GM12878 (cell line): Measurements from ENCODE around the gene HOTAIR. TPM values are rescaled to one million over a fixed set of nuclear protein-coding genes. Genes with fewer than 3 reads are reported as not detected.

Source experiments
- ATAC-seq: fragments of 200-7000 bp; cut with Tn5 transposase; 3 replicates; pipeline ENCODE4 v1.9.1; 2020; ENCODE audit warnings: mild to moderate bottlenecking, moderate library complexity
- BruUV-seq: library from RNA; stranded (reverse); fragments of 400-500 nt; replicated peaks from 2 replicates; lab custom pipeline; 2021; lab: Mats Ljungman, UMichigan
- CTCF ChIA-PET: fragments of 300-600 bp; sonication (Branson Sonifier 250); formaldehyde crosslinking; extraction: SDS; loops from one replicate; lab custom pipeline; 2021; ENCODE audit warnings: inconsistent platforms; lab: Yijun Ruan, JAX
- POLR2A ChIA-PET: fragments of 350-600 bp; formaldehyde crosslinking; extraction: SDS; loops from one replicate; lab custom pipeline; 2021; ENCODE audit warnings: inconsistent platforms; lab: Charles Lee
- RAD21 ChIA-PET: fragments of 300-600 bp; sonication (Branson Sonifier 250); formaldehyde crosslinking; loops from one replicate; lab custom pipeline; 2023; ENCODE audit warnings: antibody characterized with exemption; ENCODE audit not compliant: unreplicated experiment; lab: Charles Lee
- SMC1A ChIA-PET: fragments of 300-600 bp; sonication (Branson Sonifier 250); formaldehyde crosslinking; loops from one replicate; lab custom pipeline; 2023; ENCODE audit not compliant: unreplicated experiment, uncharacterized antibody; lab: Charles Lee
- DNase-seq: peaks from one replicate; pipeline ENCODE4 v3.0.0-alpha.2; 2011; ENCODE audit warnings: low read depth, low spot score
- FAIRE-seq: peaks from 3 replicates; lab custom pipeline; 2011; peaks lifted over from hg19 to GRCh38; lab: Jason Lieb, UNC
- H2AFZ ChIP-seq: 2 replicates; pipeline ENCODE4 v1.6.0; 2011; ENCODE audit warnings: low read depth, low read length, control low read depth; ENCODE audit not compliant: control insufficient read depth
- H3K27ac ChIP-seq: 2 replicates; pipeline ENCODE4 v1.5.1; 2011; ENCODE audit warnings: control low read depth; ENCODE audit not compliant: control insufficient read depth, insufficient read depth
- H3K27me3 ChIP-seq, 2 experiments: replicated peaks in 1 of 2; 2 replicates each; pipeline versions ENCODE4 v1.6.0 to v1.6.1; 2011; ENCODE audit warnings: low read length in 1 of 2; ENCODE audit not compliant: control insufficient read depth in 2 of 2, insufficient read depth in 2 of 2
- H3K36me3 ChIP-seq, 2 experiments: 2 replicates each; pipeline ENCODE4 v1.5.1; 2011; ENCODE audit warnings: low read length in 1 of 2; ENCODE audit not compliant: control insufficient read depth in 2 of 2, insufficient read depth in 2 of 2
- H3K4me1 ChIP-seq: 2 replicates; pipeline ENCODE4 v1.6.1; 2011; ENCODE audit warnings: mild to moderate bottlenecking, low read length, moderate library complexity, mixed read lengths; ENCODE audit not compliant: control insufficient read depth, insufficient read depth
- H3K4me2 ChIP-seq: 2 replicates; pipeline ENCODE4 v1.6.0; 2011; ENCODE audit warnings: control low read depth; ENCODE audit not compliant: control insufficient read depth, insufficient read depth
- H3K4me3 ChIP-seq: fragments of 200-600 bp; sonication (generic); 2 replicates; pipeline ENCODE4 v1.5.1; 2016
- H3K79me2 ChIP-seq: 2 replicates; pipeline ENCODE4 v1.6.0; 2011; ENCODE audit warnings: low read length; ENCODE audit not compliant: control insufficient read depth, insufficient read depth
- H3K9ac ChIP-seq: 2 replicates; pipeline ENCODE4 v1.8.0; 2011; ENCODE audit warnings: low read length, control low read depth, mixed read lengths; ENCODE audit not compliant: control insufficient read depth, insufficient read depth
- H3K9me3 ChIP-seq: replicated peaks from 3 replicates; pipeline ENCODE4 v1.5.1; 2011; ENCODE audit warnings: mild to moderate bottlenecking, low read length; ENCODE audit not compliant: control insufficient read depth, insufficient read depth
- H4K20me1 ChIP-seq: 2 replicates; pipeline ENCODE4 v1.6.0; 2011; ENCODE audit not compliant: control insufficient read depth, insufficient read depth
- BMI1 ChIP-seq: fragments of 450-650 bp; IDR thresholded peaks from 2 replicates; pipeline ENCODE4 v1.6.1; 2016; ENCODE audit warnings: mild to moderate bottlenecking, moderate library complexity, borderline replicate concordance
- IKZF1 ChIP-seq: fragments of 450-650 bp; conservative IDR thresholded peaks from 2 replicates; pipeline ENCODE4 v1.6.1; 2017; ENCODE audit warnings: antibody characterized with exemption, mild to moderate bottlenecking
- RFX5 ChIP-seq: IDR thresholded peaks from 2 replicates; pipeline ENCODE4 v1.6.1; 2011; ENCODE audit warnings: low read depth, low read length, improper control_type of control experiment
- SPI1 ChIP-seq: IDR thresholded peaks from 2 replicates; pipeline ENCODE4 v1.6.1; 2011; ENCODE audit warnings: low read depth, mild to moderate bottlenecking, low read length, moderate library complexity, borderline replicate concordance; ENCODE audit not compliant: insufficient read depth
- ZNF274 ChIP-seq: IDR thresholded peaks from one replicate; pipeline ENCODE4 v1.8.0; 2011; ENCODE audit not compliant: insufficient read length, insufficient read depth
- ZNF622 ChIP-seq: fragments of 450-650 bp; IDR thresholded peaks from 2 replicates; pipeline ENCODE4 v1.6.1; 2017; ENCODE audit warnings: mild to moderate bottlenecking, inconsistent platforms
- whole genome bisulfite sequencing: methylation state at CpG from one replicate; pipeline ENCODE4 v1.1.6; 2016; ENCODE audit warnings: low lambda C conversion rate; ENCODE audit not compliant: insufficient replicate concordance, insufficient coverage; ENCODE audit errors: missing lambda C conversion rate; 5-methylcytosine and 5-hydroxymethylcytosine counted together
- in situ Hi-C: fragments of 300-500 bp; cut with MboI; formaldehyde crosslinking; loops from 9 replicates; pipeline ENCODE4 v1.14.3; 2018; ENCODE audit warnings: mixed read lengths
- intact Hi-C: fragments of 100-400 bp; cut with micrococcal nuclease; formaldehyde crosslinking; loops from one replicate; pipeline ENCODE4 v1.14.2; 2022; ENCODE audit not compliant: unreplicated experiment
- polyA plus RNA-seq, 11 experiments: library from polyadenylated mRNA; depleted of rRNA in 4 of 11; unstranded in 6 of 11; stranded (reverse) in 5 of 11; fragments of >200 nt; fragmentation: Nextera tagmentation in 4 of 11; fragmentation: Illumina TruSeq in 1 of 11; extraction: Ambion mirVana in 4 of 11; extraction: Trizol in 1 of 11; gene quantifications; 1 replicate in 1 of 11; 2 replicates in 10 of 11; pipeline versions ENCODE4 v1.2.1 to v1.2.3, GENCODE V29; 2011 to 2016; ENCODE audit warnings: inconsistent platforms in 2 of 11, missing spikeins in 2 of 11, low read depth in 1 of 11
- total RNA-seq, 4 experiments: library from RNA; depleted of rRNA in 3 of 4; stranded (reverse); fragments of >200 nt in 3 of 4; fragmentation: Illumina TruSeq in 1 of 4; extraction: Trizol in 1 of 4; gene quantifications; 2 replicates each; pipeline versions ENCODE4 v1.2.1 to v1.2.3, GENCODE V29; 2013 to 2021
- TF ChIP-seq, protein P1 (sequence below): IDR thresholded peaks from 2 replicates; pipeline ENCODE4 v1.6.1; 2011; ENCODE audit warnings: borderline replicate concordance, low read depth, mild to moderate bottlenecking, moderate library complexity, low read length; ENCODE audit not compliant: insufficient read depth, poor library complexity, severe bottlenecking

The HOTAIR gene
- total and polyA plus RNA-seq, 10 of the 15 experiments (the other 5 are each of a cell fraction or from before 2014, with no cell fraction given), result not detected

GRCh38 chr12:53958128-53958527 is 16.6 kb downstream of the HOTAIR start:
- SMC1A ChIA-PET, result interaction anchor here (0.8 kb wide), 1 partner anchor 18 kb away, joined by 3 read pairs; no protein-coding TSS in a partner anchor
- RAD21 ChIA-PET, result no interaction called here
- CTCF ChIA-PET, result no interaction called here
- no peak overlapping the region for H2AFZ ChIP-seq
- 0% methylated on average over 3 of the region's 3 CpGs for WGBS
- H4K20me1 ChIP-seq, result no peaks in the 10 kb centered on the region
- H3K4me3 ChIP-seq, result no peak overlapping the region
- no peak for DNase-seq
- no peaks in the 10 kb centered on the region for H3K4me1 ChIP-seq
- POLR2A ChIA-PET, result no interaction called here
- H3K27me3 ChIP-seq, result peaks cover 37 to 71% of the 10 kb centered on the region in 2 experiments
- ATAC-seq, result no peak
- in situ Hi-C loops, result no loop called here
- no peak overlapping the region for H3K9ac ChIP-seq
- FAIRE-seq, result no peak
- H3K27ac ChIP-seq, result no peak overlapping the region
- H3K36me3 ChIP-seq, result no peaks in the 10 kb centered on the region
- no peaks in the 10 kb centered on the region for H3K9me3 ChIP-seq
- BruUV-seq, result no TSS peak
- TF ChIP-seq IKZF1 (no peak), RFX5 (no peak), ZNF274 (no peak), ZNF622 (no peak)
- TF ChIP-seq, protein P1, sequence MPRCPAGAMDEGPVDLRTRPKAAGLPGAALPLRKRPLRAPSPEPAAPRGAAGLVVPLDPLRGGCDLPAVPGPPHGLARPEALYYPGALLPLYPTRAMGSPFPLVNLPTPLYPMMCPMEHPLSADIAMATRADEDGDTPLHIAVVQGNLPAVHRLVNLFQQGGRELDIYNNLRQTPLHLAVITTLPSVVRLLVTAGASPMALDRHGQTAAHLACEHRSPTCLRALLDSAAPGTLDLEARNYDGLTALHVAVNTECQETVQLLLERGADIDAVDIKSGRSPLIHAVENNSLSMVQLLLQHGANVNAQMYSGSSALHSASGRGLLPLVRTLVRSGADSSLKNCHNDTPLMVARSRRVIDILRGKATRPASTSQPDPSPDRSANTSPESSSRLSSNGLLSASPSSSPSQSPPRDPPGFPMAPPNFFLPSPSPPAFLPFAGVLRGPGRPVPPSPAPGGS, result no peak
- no peak overlapping the region for H3K4me2 ChIP-seq
- no peaks in the 10 kb centered on the region for H3K79me2 ChIP-seq
- intact Hi-C loops, result no loop called here

- Histone ChIP-seq H2AFZ (no peak overlapping the region), H3K9ac (no peak overlapping the region), H3K79me2 (no peaks in the 10 kb centered on the region), H3K4me1 (no peaks in the 10 kb centered on the region), H3K27ac (no peak overlapping the region), H3K9me3 (no peaks in the 10 kb centered on the region), H3K27me3 (peaks cover 41 to 68% of the 10 kb centered on the region in 2 experiments), H3K4me3 (no peak overlapping the region), H3K4me2 (no peak overlapping the region), H3K36me3 (no peaks in the 10 kb centered on the region), H4K20me1 (no peaks in the 10 kb centered on the region)
- BruUV-seq, result no TSS peak
- POLR2A ChIA-PET, result no interaction called here
- CTCF ChIA-PET, result no interaction called here
- SMC1A ChIA-PET, result no interaction called here
- ATAC-seq (peak; percentile 24; the same call in 2 of the 3 replicates), FAIRE-seq (no peak), DNase-seq (no peak)
- intact Hi-C loops, result no loop called here
- RAD21 ChIA-PET, result no interaction called here
- in situ Hi-C loops, result no loop called here
- TF ChIP-seq SPI1 (0 out of 2 replicates have a peak, but pooled peaks have one; percentile 11), BMI1 (no peak)
- WGBS, result 20% methylated on average over 11 of the region's 11 CpGs
Measured at GRCh38 chr12:53956914-53957536, 17.7 kb downstream of the HOTAIR start.
